Measurements from ENCODE around the gene BPI.

DNA sequence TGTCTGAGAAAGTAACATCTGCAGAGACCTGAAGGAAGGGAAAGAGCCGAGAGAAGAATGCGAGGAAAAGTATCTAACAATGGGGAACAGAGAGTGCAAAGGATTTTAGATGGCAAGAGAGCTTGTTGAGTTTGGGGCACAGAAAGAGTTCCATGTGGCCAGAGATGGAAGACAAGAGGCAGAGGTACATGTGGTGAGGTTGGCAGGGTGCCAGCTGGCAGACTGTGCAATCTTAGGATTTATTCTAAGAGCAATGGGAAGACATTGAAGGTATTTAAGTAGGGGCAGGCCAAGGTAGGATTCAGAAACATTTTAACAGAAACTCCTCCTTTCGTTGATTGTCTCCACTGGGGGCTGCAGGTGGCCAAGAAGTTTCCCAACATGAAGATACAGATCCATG, 21.9 kb downstream of the BPI start:
- TF ChIP-seq, protein P1, sequence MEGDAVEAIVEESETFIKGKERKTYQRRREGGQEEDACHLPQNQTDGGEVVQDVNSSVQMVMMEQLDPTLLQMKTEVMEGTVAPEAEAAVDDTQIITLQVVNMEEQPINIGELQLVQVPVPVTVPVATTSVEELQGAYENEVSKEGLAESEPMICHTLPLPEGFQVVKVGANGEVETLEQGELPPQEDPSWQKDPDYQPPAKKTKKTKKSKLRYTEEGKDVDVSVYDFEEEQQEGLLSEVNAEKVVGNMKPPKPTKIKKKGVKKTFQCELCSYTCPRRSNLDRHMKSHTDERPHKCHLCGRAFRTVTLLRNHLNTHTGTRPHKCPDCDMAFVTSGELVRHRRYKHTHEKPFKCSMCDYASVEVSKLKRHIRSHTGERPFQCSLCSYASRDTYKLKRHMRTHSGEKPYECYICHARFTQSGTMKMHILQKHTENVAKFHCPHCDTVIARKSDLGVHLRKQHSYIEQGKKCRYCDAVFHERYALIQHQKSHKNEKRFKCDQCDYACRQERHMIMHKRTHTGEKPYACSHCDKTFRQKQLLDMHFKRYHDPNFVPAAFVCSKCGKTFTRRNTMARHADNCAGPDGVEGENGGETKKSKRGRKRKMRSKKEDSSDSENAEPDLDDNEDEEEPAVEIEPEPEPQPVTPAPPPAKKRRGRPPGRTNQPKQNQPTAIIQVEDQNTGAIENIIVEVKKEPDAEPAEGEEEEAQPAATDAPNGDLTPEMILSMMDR (IDR thresholded peaks at IDR 0.05), result no peak
- no peak for TF ChIP-seq POLR2A (IDR thresholded peaks at IDR 0.05)
